ENCODE results near the gene GCLC. TPM values are rescaled to one million over a fixed set of nuclear protein-coding genes. Genes with fewer than 3 reads are reported as not detected.
A peak's percentile ranks its signal among the peaks of the same experiment; 100 is the strongest.

Gene GCLC
- total and polyA plus RNA-seq, 9 of the 15 experiments (the other 6 are each of a cell fraction or from before 2014, with no cell fraction given) = 3.9 to 20.0 (median 9.4) TPM

GRCh38 chr6:53532061-53532797 is 12.7 kb downstream of the GCLC start (continued):
- TF ChIP-seq PBX2 (CRISPR knock-in tag; IDR thresholded peaks at IDR 0.05; ENCODE audit: low read depth) (no peak), PBX2 (tag; conservative IDR thresholded peaks at IDR 0.05; ENCODE audit: low read depth) (no peak), HES1 (IDR thresholded peaks at IDR 0.05; ENCODE audit: low read depth) (no peak), NFE2L1 (tag; IDR thresholded peaks at IDR 0.05; ENCODE audit: borderline replicate concordance, low read depth) (0 out of 2 replicates have a peak, but pooled peaks have one; percentile 30), ZNF280B (CRISPR knock-in tag; IDR thresholded peaks at IDR 0.05) (no peak), ZZZ3 (IDR thresholded peaks at IDR 0.05) (no peak), C11orf30 (IDR thresholded peaks at IDR 0.05; ENCODE audit: low read depth) (peak; percentile 88), RBM25 (IDR thresholded peaks at IDR 0.05; ENCODE audit: low read depth, low read length, severe bottlenecking) (no peak), KLF1 (tag; IDR thresholded peaks at IDR 0.05) (no peak), HMGN3 (IDR thresholded peaks at IDR 0.05; ENCODE audit: borderline replicate concordance, extremely low read depth, insufficient read length, low read depth, low read length) (no peak), E2F5 (CRISPR knock-in tag; IDR thresholded peaks at IDR 0.05) (no peak), PTRF (tag; IDR thresholded peaks at IDR 0.05) (no peak), PTTG1 (tag; IDR thresholded peaks at IDR 0.05; ENCODE audit: low read depth) (no peak), ZNF316 (IDR thresholded peaks at IDR 0.05) (peak; percentile 87), SP2 (IDR thresholded peaks at IDR 0.05; ENCODE audit: extremely low read depth, low read depth, low read length, poor library complexity, severe bottlenecking) (no peak), KDM1A (IDR thresholded peaks at IDR 0.05) (peak; percentile 95 to 96), ARID3B (CRISPR knock-in tag; IDR thresholded peaks at IDR 0.05; ENCODE audit: borderline replicate concordance) (no peak), ZBTB8A (IDR thresholded peaks at IDR 0.05; ENCODE audit: partially characterized antibody) (no peak), POLR2A (conservative IDR thresholded peaks at IDR 0.05) (no peak)

Data from K562 (cell line).